ENCODE results near the gene KAZN. TPM values are rescaled to one million over a fixed set of nuclear protein-coding genes. Genes with fewer than 3 reads are reported as not detected.

The KAZN gene
- polyA plus RNA-seq, 1 of the 3 experiments (the other 2 are of a cell fraction) = 6.8 TPM

GRCh38 chr1:14812189-14812588 is 213.7 kb downstream of the KAZN start:
- 11% methylated on average over 2 of the region's 4 CpGs for WGBS (ENCODE audit: low lambda C conversion rate)
- H3K9ac ChIP-seq = no peak overlapping the region
- H3K9me3 ChIP-seq = no peaks in the 10 kb centered on the region
- no peak overlapping the region for H3K4me3 ChIP-seq (ENCODE audit: low read depth in 2 of 2, low read length in 1 of 2)
- POLR2A ChIA-PET = no interaction called here
- no peak overlapping the region for H3K4me2 ChIP-seq
- H3K4me1 ChIP-seq (ENCODE audit: control insufficient read depth in 1 of 2, insufficient read depth in 2 of 2, low read depth in 1 of 2, low read length in 1 of 2) = no peaks in the 10 kb centered on the region; a peak in 1 of 4 replicates
- CTCF ChIA-PET = interaction anchor here (0.9 kb wide), 1 partner anchor 216 kb away, joined by 6 read pairs; no protein-coding TSS in a partner anchor
- H3K9me2 ChIP-seq = no peaks in the 10 kb centered on the region
- no peaks in the 10 kb centered on the region for H3K79me2 ChIP-seq (ENCODE audit: insufficient read depth)
- no peak overlapping the region for H2AFZ ChIP-seq (ENCODE audit: low read depth)
- TF ChIP-seq RAD21 (IDR thresholded peaks at IDR 0.05; ENCODE audit: low read length) = no peak
- TF ChIP-seq MXI1 (IDR thresholded peaks at IDR 0.05; ENCODE audit: low read depth, low read length) = no peak
- TF ChIP-seq POLR2AphosphoS5 (IDR thresholded peaks at IDR 0.05; ENCODE audit: low read depth, low read length) = no peak
- TF ChIP-seq ELF1 (IDR thresholded peaks at IDR 0.05) = no peak
- no peak for TF ChIP-seq USF1 (IDR thresholded peaks at IDR 0.05; ENCODE audit: borderline replicate concordance, low read depth)
- TF ChIP-seq JUND (IDR thresholded peaks at IDR 0.05) = no peak
- TF ChIP-seq TAF1 (IDR thresholded peaks at IDR 0.05; ENCODE audit: borderline replicate concordance, low read depth, low read length) = no peak
- TF ChIP-seq, protein P1, sequence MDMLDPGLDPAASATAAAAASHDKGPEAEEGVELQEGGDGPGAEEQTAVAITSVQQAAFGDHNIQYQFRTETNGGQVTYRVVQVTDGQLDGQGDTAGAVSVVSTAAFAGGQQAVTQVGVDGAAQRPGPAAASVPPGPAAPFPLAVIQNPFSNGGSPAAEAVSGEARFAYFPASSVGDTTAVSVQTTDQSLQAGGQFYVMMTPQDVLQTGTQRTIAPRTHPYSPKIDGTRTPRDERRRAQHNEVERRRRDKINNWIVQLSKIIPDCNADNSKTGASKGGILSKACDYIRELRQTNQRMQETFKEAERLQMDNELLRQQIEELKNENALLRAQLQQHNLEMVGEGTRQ (IDR thresholded peaks at IDR 0.05; ENCODE audit: borderline replicate concordance, low read depth, low read length) = no peak
- no peak for TF ChIP-seq ZBTB33 (IDR thresholded peaks at IDR 0.05; ENCODE audit: borderline replicate concordance, low read depth)
- TF ChIP-seq, protein P2, sequence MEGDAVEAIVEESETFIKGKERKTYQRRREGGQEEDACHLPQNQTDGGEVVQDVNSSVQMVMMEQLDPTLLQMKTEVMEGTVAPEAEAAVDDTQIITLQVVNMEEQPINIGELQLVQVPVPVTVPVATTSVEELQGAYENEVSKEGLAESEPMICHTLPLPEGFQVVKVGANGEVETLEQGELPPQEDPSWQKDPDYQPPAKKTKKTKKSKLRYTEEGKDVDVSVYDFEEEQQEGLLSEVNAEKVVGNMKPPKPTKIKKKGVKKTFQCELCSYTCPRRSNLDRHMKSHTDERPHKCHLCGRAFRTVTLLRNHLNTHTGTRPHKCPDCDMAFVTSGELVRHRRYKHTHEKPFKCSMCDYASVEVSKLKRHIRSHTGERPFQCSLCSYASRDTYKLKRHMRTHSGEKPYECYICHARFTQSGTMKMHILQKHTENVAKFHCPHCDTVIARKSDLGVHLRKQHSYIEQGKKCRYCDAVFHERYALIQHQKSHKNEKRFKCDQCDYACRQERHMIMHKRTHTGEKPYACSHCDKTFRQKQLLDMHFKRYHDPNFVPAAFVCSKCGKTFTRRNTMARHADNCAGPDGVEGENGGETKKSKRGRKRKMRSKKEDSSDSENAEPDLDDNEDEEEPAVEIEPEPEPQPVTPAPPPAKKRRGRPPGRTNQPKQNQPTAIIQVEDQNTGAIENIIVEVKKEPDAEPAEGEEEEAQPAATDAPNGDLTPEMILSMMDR (IDR thresholded peaks at IDR 0.05) = no peak
- TF ChIP-seq NRF1 (IDR thresholded peaks at IDR 0.05; ENCODE audit: low read depth, low read length) = no peak
- TF ChIP-seq RXRA (IDR thresholded peaks at IDR 0.05; ENCODE audit: borderline replicate concordance, low read depth) = no peak
- TF ChIP-seq GATA2 (CRISPR knock-in tag; IDR thresholded peaks at IDR 0.05) = no peak
- TF ChIP-seq RFX5 (IDR thresholded peaks at IDR 0.05; ENCODE audit: low read length) = no peak
- TF ChIP-seq, protein P3, sequence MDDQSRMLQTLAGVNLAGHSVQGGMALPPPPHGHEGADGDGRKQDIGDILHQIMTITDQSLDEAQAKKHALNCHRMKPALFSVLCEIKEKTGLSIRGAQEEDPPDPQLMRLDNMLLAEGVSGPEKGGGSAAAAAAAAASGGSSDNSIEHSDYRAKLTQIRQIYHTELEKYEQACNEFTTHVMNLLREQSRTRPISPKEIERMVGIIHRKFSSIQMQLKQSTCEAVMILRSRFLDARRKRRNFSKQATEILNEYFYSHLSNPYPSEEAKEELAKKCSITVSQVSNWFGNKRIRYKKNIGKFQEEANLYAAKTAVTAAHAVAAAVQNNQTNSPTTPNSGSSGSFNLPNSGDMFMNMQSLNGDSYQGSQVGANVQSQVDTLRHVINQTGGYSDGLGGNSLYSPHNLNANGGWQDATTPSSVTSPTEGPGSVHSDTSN (IDR thresholded peaks at IDR 0.05) = no peak
- TF ChIP-seq SIN3A (IDR thresholded peaks at IDR 0.05; ENCODE audit: borderline replicate concordance, low read depth, low read length) = no peak
- TF ChIP-seq CHD2 (IDR thresholded peaks at IDR 0.05; ENCODE audit: low read length, partially characterized antibody) = no peak
- no peaks in the 10 kb centered on the region for H3K36me3 ChIP-seq (replicated peaks in 1 of 2; ENCODE audit: control insufficient read depth in 1 of 2, insufficient read depth in 2 of 2, low read length in 1 of 2)
- H3K27ac ChIP-seq (ENCODE audit: low read depth in 2 of 2, low read length in 1 of 2) = no peak overlapping the region
- no peaks in the 10 kb centered on the region for H3K27me3 ChIP-seq (ENCODE audit: insufficient read depth)
- H3F3A ChIP-seq (replicated peaks; ENCODE audit: insufficient read depth) = no peaks in the 10 kb centered on the region
- DNase-seq = no peak
- H4K20me1 ChIP-seq (ENCODE audit: insufficient read depth) = no peaks in the 10 kb centered on the region
